Limb (tissue), 2 donors: ENCODE data around the gene TM7SF3.

Experiments
- DNase-seq, 2 donors: peaks; one replicate each; pipeline ENCODE4 v3.0.0-alpha.2; 2016; ENCODE audit errors: extremely low spot score in 2 of 2

The TM7SF3 gene

DNA sequence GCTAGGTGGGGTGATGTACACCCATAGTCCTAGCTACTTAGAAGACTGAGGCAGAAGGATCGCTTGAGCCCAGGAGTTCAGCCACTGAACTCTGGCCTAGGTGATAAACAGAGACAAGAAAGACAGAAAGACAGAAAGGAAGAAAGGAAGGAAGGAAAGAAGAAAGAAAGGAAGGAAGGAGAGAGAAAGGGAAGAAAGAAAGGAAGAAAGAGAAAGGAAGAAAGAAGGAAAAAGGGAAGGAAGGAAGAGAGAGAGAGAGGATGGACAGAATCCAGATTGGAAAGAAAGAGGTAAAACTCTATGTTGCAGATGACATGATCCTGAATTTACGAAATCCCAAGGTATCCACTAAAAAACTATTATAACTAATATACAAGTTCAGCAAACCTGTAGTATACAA, 84.6 kb downstream of the TM7SF3 start:
- DNase-seq = no peak

DNA sequence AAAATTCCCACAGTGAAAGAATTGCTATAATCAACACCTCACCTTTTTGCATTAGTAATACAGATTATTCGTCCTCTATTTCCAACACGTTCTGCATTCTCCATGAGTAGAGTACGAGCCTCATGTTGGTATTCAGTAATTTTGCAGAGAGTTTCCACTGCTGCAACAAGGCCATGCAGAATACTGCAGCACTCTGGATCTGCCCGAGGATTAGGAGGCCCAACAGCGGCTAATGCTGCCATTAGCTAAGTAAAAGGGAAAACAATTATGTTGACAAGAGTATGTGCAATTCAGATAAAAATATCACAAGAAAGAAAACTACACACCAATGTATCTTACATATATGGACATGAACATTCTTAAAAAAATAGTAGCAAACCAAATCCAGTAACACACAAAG, 85.5 kb downstream of the TM7SF3 start:
- no peak for DNase-seq
